ENCODE measurements around the gene MRPL12. TPM values are rescaled to one million over a fixed set of nuclear protein-coding genes. Genes with fewer than 3 reads are reported as not detected.
A peak's percentile ranks its signal among the peaks of the same experiment; 100 is the strongest.

Gene MRPL12
- total and polyA plus RNA-seq, 2 of the 13 experiments (the other 11 are each of a cell fraction or from before 2014, with no cell fraction given): 39.1 to 94.1 TPM

- TF ChIP-seq ZNF33B (CRISPR knock-in tag; IDR thresholded peaks at IDR 0.05) (no peak), ZNF672 (CRISPR knock-in tag; IDR thresholded peaks at IDR 0.05) (no peak), FOSL1 (CRISPR knock-in tag; IDR thresholded peaks at IDR 0.05; ENCODE audit: borderline replicate concordance) (peak; percentile 43; the same call in 1 of the 2 replicates), TEF (CRISPR knock-in tag; IDR thresholded peaks at IDR 0.05) (no peak), AHDC1 (CRISPR knock-in tag; IDR thresholded peaks at IDR 0.05; ENCODE audit: borderline replicate concordance) (no peak), HNRNPL (IDR thresholded peaks at IDR 0.05; ENCODE audit: low read depth, low read length) (0 out of 2 replicates have a peak, but pooled peaks have one; percentile 54), ZNF530 (CRISPR knock-in tag; IDR thresholded peaks at IDR 0.05; ENCODE audit: low read depth) (no peak), HOXA9 (CRISPR knock-in tag; IDR thresholded peaks at IDR 0.05; ENCODE audit: borderline replicate concordance) (peak; percentile 70; the same call in 1 of the 2 replicates), ETS1 (CRISPR knock-in tag; IDR thresholded peaks at IDR 0.05) (peak; percentile 60; the same call in 1 of the 2 replicates), MTERF4 (CRISPR knock-in tag; IDR thresholded peaks at IDR 0.05) (peak; percentile 81; the same call in 1 of the 2 replicates), DR1 (CRISPR knock-in tag; IDR thresholded peaks at IDR 0.05) (peak; percentile 80), CBFB (CRISPR knock-in tag; IDR thresholded peaks at IDR 0.05) (peak; percentile 85), ZNF274 (CRISPR knock-in tag; IDR thresholded peaks at IDR 0.05) (no peak; the same call in 1 of the 2 replicates), RFX3 (CRISPR knock-in tag; IDR thresholded peaks at IDR 0.05) (no peak), WIZ (CRISPR knock-in tag; IDR thresholded peaks at IDR 0.05) (no peak), ZNF597 (CRISPR knock-in tag; IDR thresholded peaks at IDR 0.05) (no peak)
These were observed 19.4 kb upstream of the MRPL12 start, which contains the start of the genes ARL16 and HGS (continued) for GRCh38 chr17:81683584-81684441.

Measured in HepG2 (cell line).